ENCODE data around the gene MITF. TPM values are rescaled to one million over a fixed set of nuclear protein-coding genes. Genes with fewer than 3 reads are reported as not detected.

MITF gene
- 1.1 and 1.3 TPM in 2 replicates for total RNA-seq

GRCh38 chr3:69739204-69740102 lies at the start of gene MITF:
TSS of gene MITF (plus strand) at chr3:69739464. CDS start at chr3:69739598, 134 bp downstream.

GRCh38 chr3:69999140-70000027 lies 260.1 kb downstream of the MITF start, which contains the start of gene SAMMSON:
TSS of gene SAMMSON (plus strand) at chr3:69999733.

